DND-41 (cell line): ENCODE measurements around the gene ACTR2.

Source experiments
- CTCF ChIP-seq: IDR thresholded peaks from 2 replicates; pipeline ENCODE4 v1.5.1; 2012; ENCODE audit warnings: borderline replicate concordance, low read length, moderate library complexity, mild to moderate bottlenecking; ENCODE audit not compliant: poor library complexity, severe bottlenecking; ENCODE audit errors: extremely low read depth
- EZH2 ChIP-seq: IDR thresholded peaks from 3 replicates; pipeline ENCODE4 v1.6.1; 2012; ENCODE audit warnings: borderline replicate concordance, low read depth, mild to moderate bottlenecking, moderate library complexity, low read length, inconsistent platforms; ENCODE audit not compliant: severe bottlenecking

GRCh38 chr2:65231121-65231520 is 3.5 kb downstream of the ACTR2 start:
- no peak for TF ChIP-seq CTCF
- no peak for TF ChIP-seq EZH2
